Measurements from ENCODE around the gene TCL1A. TPM values are rescaled to one million over a fixed set of nuclear protein-coding genes. Genes with fewer than 3 reads are reported as not detected.

Gene TCL1A
- total RNA-seq, 4 donors from 2014 or later: 0.99 TPM; not detected in 3

DNA sequence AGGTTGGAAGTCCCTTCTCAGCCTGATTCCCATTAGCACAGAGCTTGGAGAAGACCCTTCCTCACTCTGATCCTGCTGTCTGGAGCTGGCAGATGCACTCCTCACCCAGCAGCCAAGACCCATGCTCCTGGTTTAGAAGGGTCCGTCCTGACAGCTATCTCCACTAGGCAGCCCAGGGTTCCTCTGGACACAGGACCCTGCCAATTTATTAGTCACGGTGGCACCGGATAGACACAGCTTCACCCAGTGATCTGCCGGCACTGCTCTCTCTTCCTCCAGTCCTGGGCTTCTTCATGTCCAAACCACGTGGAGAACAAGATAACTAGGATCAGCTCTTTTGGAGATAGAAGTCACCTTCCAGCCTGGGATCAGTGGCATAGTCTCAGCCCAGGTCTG is 53.9 kb downstream of the TCL1A start:
- Histone ChIP-seq H3K27ac (replicated peaks in 1 of 4) (no peak overlapping the region), H3K4me3 (no peak overlapping the region), H3K9me3 (no peaks in the 10 kb centered on the region), H3K27me3 (peaks cover 0 to 38% (median 2%) of the 10 kb centered on the region in 4 donors), H3K36me3 (no peaks in the 10 kb centered on the region), H3K4me1 (peaks cover 0 to 10% (median 5%) of the 10 kb centered on the region in 4 donors)
- DNase-seq (ENCODE audit: extremely low spot score): no peak
- TF ChIP-seq, protein P1, sequence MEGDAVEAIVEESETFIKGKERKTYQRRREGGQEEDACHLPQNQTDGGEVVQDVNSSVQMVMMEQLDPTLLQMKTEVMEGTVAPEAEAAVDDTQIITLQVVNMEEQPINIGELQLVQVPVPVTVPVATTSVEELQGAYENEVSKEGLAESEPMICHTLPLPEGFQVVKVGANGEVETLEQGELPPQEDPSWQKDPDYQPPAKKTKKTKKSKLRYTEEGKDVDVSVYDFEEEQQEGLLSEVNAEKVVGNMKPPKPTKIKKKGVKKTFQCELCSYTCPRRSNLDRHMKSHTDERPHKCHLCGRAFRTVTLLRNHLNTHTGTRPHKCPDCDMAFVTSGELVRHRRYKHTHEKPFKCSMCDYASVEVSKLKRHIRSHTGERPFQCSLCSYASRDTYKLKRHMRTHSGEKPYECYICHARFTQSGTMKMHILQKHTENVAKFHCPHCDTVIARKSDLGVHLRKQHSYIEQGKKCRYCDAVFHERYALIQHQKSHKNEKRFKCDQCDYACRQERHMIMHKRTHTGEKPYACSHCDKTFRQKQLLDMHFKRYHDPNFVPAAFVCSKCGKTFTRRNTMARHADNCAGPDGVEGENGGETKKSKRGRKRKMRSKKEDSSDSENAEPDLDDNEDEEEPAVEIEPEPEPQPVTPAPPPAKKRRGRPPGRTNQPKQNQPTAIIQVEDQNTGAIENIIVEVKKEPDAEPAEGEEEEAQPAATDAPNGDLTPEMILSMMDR (IDR thresholded peaks at IDR 0.05): no peak
- TF ChIP-seq POLR2A (IDR thresholded peaks at IDR 0.05; ENCODE audit: low read depth) (no peak), EP300 (IDR thresholded peaks at IDR 0.05) (no peak), POLR2AphosphoS5 (IDR thresholded peaks at IDR 0.05) (no peak)
- intact Hi-C loops (cut with DNase I): no loop called here
- 83% methylated on average over 5 of the region's 5 CpGs for WGBS

Small RNA genes lying within 50 kb of the gene (small RNA-seq; reads per million reads assigned to genes)
- 0 reads per million in 3 donors for gene RF02193

Other genes with a start within 250 kb of the TCL1A start
- 10 to 100 TPM; 14.4 to 18.7 (median 16.6) TPM for gene SYNE3, start 197.5 kb downstream of the TCL1A start, total RNA-seq
- gene GLRX5, start 179.1 kb downstream of the TCL1A start, total RNA-seq: 10 to 100 TPM; 34.3 to 51.5 (median 43.5) TPM
- gene TCL1B, start 27.7 kb downstream of the TCL1A start, total RNA-seq: not detected
- under 1 TPM in 1 of 4 donors, not detected in 3; 0.13 TPM for gene TUNAR, start 162.7 kb upstream of the TCL1A start, total RNA-seq

Data from esophagus muscularis mucosa (tissue), 4 donors.